Gastroesophageal sphincter (tissue), 3 donors: ENCODE results near the gene HOXA7.

Experiments
- POLR2A ChIP-seq, 2 donors: fragments of 450-650 bp; IDR thresholded peaks; one replicate each; pipeline ENCODE4 v1.6.1; 2017; ENCODE audit warnings: antibody characterized with exemption in 2 of 2, mild to moderate bottlenecking in 2 of 2, moderate library complexity in 1 of 2
- TF ChIP-seq, protein P1 (sequence below), 4 experiments: fragments of 200-600 bp in 2 of 4; fragments of 450-650 bp in 2 of 4; sonication (generic) in 1 of 4; IDR thresholded peaks; one replicate each; pipeline ENCODE4 v1.5.1; 2017 to 2019; ENCODE audit warnings: antibody characterized with exemption in 4 of 4, mild to moderate bottlenecking in 2 of 4, moderate library complexity in 2 of 4

DNA sequence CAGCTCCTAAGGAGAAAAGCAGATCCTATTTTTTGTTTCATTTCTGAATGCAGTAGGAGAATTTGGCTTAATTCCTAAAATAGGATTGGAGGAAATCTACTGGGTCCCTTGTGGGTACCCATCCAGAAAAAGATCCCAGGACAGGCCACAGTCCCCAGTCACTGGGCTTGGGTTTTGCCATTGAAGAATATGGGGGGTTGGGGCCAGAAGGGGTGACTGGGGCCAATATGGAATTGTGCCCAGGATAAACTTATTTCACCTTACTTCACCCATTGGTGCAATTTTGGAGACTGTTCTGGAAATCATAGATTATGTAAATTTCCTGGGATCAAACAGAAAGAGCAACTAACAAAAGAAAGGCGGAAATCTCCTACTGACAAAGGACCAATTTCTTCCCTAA, 18.0 kb downstream of the HOXA7 start:
- TF ChIP-seq, protein P1, sequence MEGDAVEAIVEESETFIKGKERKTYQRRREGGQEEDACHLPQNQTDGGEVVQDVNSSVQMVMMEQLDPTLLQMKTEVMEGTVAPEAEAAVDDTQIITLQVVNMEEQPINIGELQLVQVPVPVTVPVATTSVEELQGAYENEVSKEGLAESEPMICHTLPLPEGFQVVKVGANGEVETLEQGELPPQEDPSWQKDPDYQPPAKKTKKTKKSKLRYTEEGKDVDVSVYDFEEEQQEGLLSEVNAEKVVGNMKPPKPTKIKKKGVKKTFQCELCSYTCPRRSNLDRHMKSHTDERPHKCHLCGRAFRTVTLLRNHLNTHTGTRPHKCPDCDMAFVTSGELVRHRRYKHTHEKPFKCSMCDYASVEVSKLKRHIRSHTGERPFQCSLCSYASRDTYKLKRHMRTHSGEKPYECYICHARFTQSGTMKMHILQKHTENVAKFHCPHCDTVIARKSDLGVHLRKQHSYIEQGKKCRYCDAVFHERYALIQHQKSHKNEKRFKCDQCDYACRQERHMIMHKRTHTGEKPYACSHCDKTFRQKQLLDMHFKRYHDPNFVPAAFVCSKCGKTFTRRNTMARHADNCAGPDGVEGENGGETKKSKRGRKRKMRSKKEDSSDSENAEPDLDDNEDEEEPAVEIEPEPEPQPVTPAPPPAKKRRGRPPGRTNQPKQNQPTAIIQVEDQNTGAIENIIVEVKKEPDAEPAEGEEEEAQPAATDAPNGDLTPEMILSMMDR (IDR thresholded peaks at IDR 0.05) = no peak
- no peak for TF ChIP-seq POLR2A (IDR thresholded peaks at IDR 0.05)
